ENCODE measurements around the gene RAB23. TPM values are rescaled to one million over a fixed set of nuclear protein-coding genes. Genes with fewer than 3 reads are reported as not detected.

Gene RAB23
- total RNA-seq, 1 experiment from 2014 or later: 11.7 TPM

GRCh38 chr6:57172136-57173055 is 49.7 kb downstream of the RAB23 start, which contains the start of gene BAG2:
Gene BAG2, plus strand, starts transcription at chr6:57172326. Its CDS starts 372 bp downstream, at chr6:57172698.
- BruUV-seq (replicated peaks): no TSS peak
- Histone ChIP-seq H3K9me3 (ENCODE audit: control insufficient read depth in 1 of 2, insufficient read depth in 1 of 2, low read depth in 1 of 2, low read length in 2 of 2) (no peaks in the 10 kb centered on the region), H3K9me2 (ENCODE audit: insufficient read depth) (no peaks in the 10 kb centered on the region), H3K36me3 (ENCODE audit: control insufficient read depth in 1 of 2, insufficient read depth in 2 of 2, low read length in 2 of 2) (no peaks in the 10 kb centered on the region), H3K4me3 (replicated peaks in 1 of 2; ENCODE audit: low read depth in 1 of 2, low read length in 2 of 2) (peak within 1 kb of the TSS; percentile 78 to 85), H3K4me1 (ENCODE audit: control insufficient read depth in 1 of 2, insufficient read depth in 2 of 2, low read length in 2 of 2) (peaks cover 6 to 20% of the 10 kb centered on the region in 2 experiments), H2AFZ (ENCODE audit: low read depth, low read length, poor library complexity, severe bottlenecking) (peak within 1 kb of the TSS; percentile 74), H3K9ac (ENCODE audit: low read length) (peak within 1 kb of the TSS; percentile 91), H3K27ac (ENCODE audit: low read depth, low read length) (peak within 1 kb of the TSS; percentile 90), H3K4me2 (ENCODE audit: low read length) (peak within 1 kb of the TSS; percentile 85), H3K79me2 (ENCODE audit: insufficient read depth, low read length) (peaks cover 58% of the 10 kb centered on the region), H3K27me3 (ENCODE audit: insufficient read depth, low read length) (no peaks in the 10 kb centered on the region), H4K20me1 (ENCODE audit: insufficient read depth) (no peaks in the 10 kb centered on the region)
- ATAC-seq (peak; percentile 90), DNase-seq (ENCODE audit: low read depth, low spot score) (peak; percentile 74)
- POLR2A ChIA-PET: interaction anchor here (0.9 to 1.3 kb wide), 5 partner anchors 10 to 19 kb away, joined by 3 to 4 read pairs (median 4); no protein-coding TSS in a partner anchor
- RAD21 ChIA-PET (ENCODE audit: low non-redundant PET in 1 of 2, low total read pairs in 2 of 2, uncharacterized antibody in 2 of 2, unreplicated experiment in 2 of 2): no interaction called here
- CTCF ChIA-PET: interaction anchor here (1.3 to 1.4 kb wide), 2 partner anchors 217 to 268 kb away, joined by 4 read pairs; partner anchors contain the start of gene BEND6
- intact Hi-C loops (cut with micrococcal nuclease): loop anchor here (1.0 to 5.0 kb wide), 3 partner anchors 144 to 268 kb away; partner anchors contain the start of gene BEND6
- TF ChIP-seq YY1 (IDR thresholded peaks at IDR 0.05; ENCODE audit: extremely low read depth, insufficient replicate concordance, low read depth, low read length): no peak
- TF ChIP-seq, protein P1, sequence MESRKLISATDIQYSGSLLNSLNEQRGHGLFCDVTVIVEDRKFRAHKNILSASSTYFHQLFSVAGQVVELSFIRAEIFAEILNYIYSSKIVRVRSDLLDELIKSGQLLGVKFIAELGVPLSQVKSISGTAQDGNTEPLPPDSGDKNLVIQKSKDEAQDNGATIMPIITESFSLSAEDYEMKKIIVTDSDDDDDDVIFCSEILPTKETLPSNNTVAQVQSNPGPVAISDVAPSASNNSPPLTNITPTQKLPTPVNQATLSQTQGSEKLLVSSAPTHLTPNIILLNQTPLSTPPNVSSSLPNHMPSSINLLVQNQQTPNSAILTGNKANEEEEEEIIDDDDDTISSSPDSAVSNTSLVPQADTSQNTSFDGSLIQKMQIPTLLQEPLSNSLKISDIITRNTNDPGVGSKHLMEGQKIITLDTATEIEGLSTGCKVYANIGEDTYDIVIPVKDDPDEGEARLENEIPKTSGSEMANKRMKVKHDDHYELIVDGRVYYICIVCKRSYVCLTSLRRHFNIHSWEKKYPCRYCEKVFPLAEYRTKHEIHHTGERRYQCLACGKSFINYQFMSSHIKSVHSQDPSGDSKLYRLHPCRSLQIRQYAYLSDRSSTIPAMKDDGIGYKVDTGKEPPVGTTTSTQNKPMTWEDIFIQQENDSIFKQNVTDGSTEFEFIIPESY (IDR thresholded peaks at IDR 0.05; ENCODE audit: extremely low read depth, insufficient replicate concordance, low read length): no peak
- TF ChIP-seq SP1 (IDR thresholded peaks at IDR 0.05; ENCODE audit: low read depth): peak; percentile 36; the same call in 1 of the 2 replicates
- TF ChIP-seq FOSL1 (IDR thresholded peaks at IDR 0.05; ENCODE audit: low read depth): 0 out of 2 replicates have a peak, but pooled peaks have one; percentile 7
- TF ChIP-seq, protein P2, sequence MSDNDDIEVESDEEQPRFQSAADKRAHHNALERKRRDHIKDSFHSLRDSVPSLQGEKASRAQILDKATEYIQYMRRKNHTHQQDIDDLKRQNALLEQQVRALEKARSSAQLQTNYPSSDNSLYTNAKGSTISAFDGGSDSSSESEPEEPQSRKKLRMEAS (IDR thresholded peaks at IDR 0.05): peak; percentile 82
- TF ChIP-seq POLR2AphosphoS5 (IDR thresholded peaks at IDR 0.05; ENCODE audit: low read depth, low read length): peak; percentile 97
- peak; percentile 30 for TF ChIP-seq JUND (IDR thresholded peaks at IDR 0.05)
- TF ChIP-seq ZNF274 (IDR thresholded peaks at IDR 0.05; ENCODE audit: low read depth, low read length): no peak
- TF ChIP-seq SIN3A (IDR thresholded peaks at IDR 0.05; ENCODE audit: low read depth): peak; percentile 81
- TF ChIP-seq ZFX (IDR thresholded peaks at IDR 0.05): peak; percentile 78
- peak; percentile 51 for TF ChIP-seq EGR1 (IDR thresholded peaks at IDR 0.05; ENCODE audit: low read depth)
- TF ChIP-seq REST (IDR thresholded peaks at IDR 0.05; ENCODE audit: low read depth): no peak
- no peak for TF ChIP-seq EZH2phosphoT487 (IDR thresholded peaks at IDR 0.05; ENCODE audit: borderline replicate concordance)
- no peak for TF ChIP-seq EZH2 (IDR thresholded peaks at IDR 0.05)
- peak; percentile 72 for TF ChIP-seq TCF7L2 (IDR thresholded peaks at IDR 0.05; ENCODE audit: borderline replicate concordance, extremely low read depth, insufficient read depth, insufficient read length)
- TF ChIP-seq ATF3 (IDR thresholded peaks at IDR 0.05): no peak
- TF ChIP-seq ELF1 (IDR thresholded peaks at IDR 0.05; ENCODE audit: borderline replicate concordance, low read depth): no peak
- no peak for TF ChIP-seq CEBPB (IDR thresholded peaks at IDR 0.05; ENCODE audit: low read depth)
- TF ChIP-seq SRF (IDR thresholded peaks at IDR 0.05; ENCODE audit: low read depth): no peak
- TF ChIP-seq POLR2A (IDR thresholded peaks at IDR 0.05; ENCODE audit: borderline replicate concordance, extremely low read depth, insufficient read depth, insufficient read length): peak; percentile 96
- TF ChIP-seq RAD21 (IDR thresholded peaks at IDR 0.05; ENCODE audit: low read depth): peak; percentile 9; the same call in 1 of the 2 replicates
- TF ChIP-seq CBX3 (IDR thresholded peaks at IDR 0.05; ENCODE audit: low read depth): peak; percentile 62

All from HCT116 (cell line).